Right atrium auricular region (tissue), 2 donors: ENCODE measurements around the gene ALDH1L1. TPM values are rescaled to one million over a fixed set of nuclear protein-coding genes. Genes with fewer than 3 reads are reported as not detected.

Experiments used
- DNase-seq: peaks from one replicate; pipeline ENCODE4 v3.0.0-alpha.2; 2019; ENCODE audit warnings: low spot score
- H3K27ac ChIP-seq, 2 donors: fragments of 200-600 bp; sonication (generic); 1 replicate in 1 of 2; 2 replicates in 1 of 2; pipeline ENCODE4 v1.5.1; 2016 to 2019
- H3K27me3 ChIP-seq, 2 donors: fragments of 200-600 bp; sonication (generic); one replicate each; pipeline versions ENCODE4 v1.5.1 to v1.6.0; 2017 to 2019
- H3K36me3 ChIP-seq: fragments of 200-600 bp; sonication (generic); one replicate; pipeline ENCODE4 v1.5.1; 2016
- H3K4me1 ChIP-seq, 2 donors: fragments of 200-600 bp; sonication (generic); one replicate each; pipeline versions ENCODE4 v1.5.1 to v1.6.0; 2017 to 2019
- H3K4me3 ChIP-seq, 2 donors: fragments of 200-600 bp; sonication (generic); 1 replicate in 1 of 2; 2 replicates in 1 of 2; pipeline ENCODE4 v1.5.1; 2017 to 2019; ENCODE audit warnings: mild to moderate bottlenecking in 1 of 2, moderate library complexity in 1 of 2
- H3K9me3 ChIP-seq, 2 donors: fragments of 200-600 bp; sonication (generic); one replicate each; pipeline ENCODE4 v1.5.1; 2019
- total RNA-seq, 2 donors: library from RNA; depleted of rRNA; stranded (reverse); fragments of >200 nt; gene quantifications; one replicate each; pipeline ENCODE4 v1.1.0, GENCODE V29; 2016
- TF ChIP-seq, protein P1 (sequence below), 2 donors: fragments of 200-600 bp; sonication (generic); IDR thresholded peaks; one replicate each; pipeline ENCODE4 v1.5.1; 2019; ENCODE audit warnings: antibody characterized with exemption in 2 of 2

The ALDH1L1 gene
- total RNA-seq, 2 donors from 2014 or later: 13.7 to 24.0 TPM

DNA sequence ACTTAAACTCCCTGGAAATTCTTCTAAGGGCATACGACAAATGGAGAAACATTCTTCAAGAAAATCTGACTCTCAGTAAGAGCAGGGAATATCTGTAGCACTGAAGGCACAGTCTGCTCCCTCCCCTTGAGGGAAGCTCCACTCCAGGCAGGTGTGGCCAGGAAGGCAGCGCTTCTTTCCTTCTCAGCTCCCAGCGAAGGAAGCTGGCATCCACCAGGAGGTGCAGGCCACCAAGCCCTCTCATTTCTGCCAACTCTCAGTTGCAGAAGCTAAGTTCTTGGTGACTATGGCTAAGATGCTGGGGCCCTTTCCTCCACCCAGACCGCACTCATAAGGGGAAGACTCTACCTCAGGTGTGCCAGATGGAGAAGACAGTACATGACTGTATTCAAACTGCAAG, 58.8 kb downstream of the ALDH1L1 start:
- no peaks in the 10 kb centered on the region for H3K4me1 ChIP-seq
- no peaks in the 10 kb centered on the region for H3K9me3 ChIP-seq
- TF ChIP-seq, protein P1, sequence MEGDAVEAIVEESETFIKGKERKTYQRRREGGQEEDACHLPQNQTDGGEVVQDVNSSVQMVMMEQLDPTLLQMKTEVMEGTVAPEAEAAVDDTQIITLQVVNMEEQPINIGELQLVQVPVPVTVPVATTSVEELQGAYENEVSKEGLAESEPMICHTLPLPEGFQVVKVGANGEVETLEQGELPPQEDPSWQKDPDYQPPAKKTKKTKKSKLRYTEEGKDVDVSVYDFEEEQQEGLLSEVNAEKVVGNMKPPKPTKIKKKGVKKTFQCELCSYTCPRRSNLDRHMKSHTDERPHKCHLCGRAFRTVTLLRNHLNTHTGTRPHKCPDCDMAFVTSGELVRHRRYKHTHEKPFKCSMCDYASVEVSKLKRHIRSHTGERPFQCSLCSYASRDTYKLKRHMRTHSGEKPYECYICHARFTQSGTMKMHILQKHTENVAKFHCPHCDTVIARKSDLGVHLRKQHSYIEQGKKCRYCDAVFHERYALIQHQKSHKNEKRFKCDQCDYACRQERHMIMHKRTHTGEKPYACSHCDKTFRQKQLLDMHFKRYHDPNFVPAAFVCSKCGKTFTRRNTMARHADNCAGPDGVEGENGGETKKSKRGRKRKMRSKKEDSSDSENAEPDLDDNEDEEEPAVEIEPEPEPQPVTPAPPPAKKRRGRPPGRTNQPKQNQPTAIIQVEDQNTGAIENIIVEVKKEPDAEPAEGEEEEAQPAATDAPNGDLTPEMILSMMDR (IDR thresholded peaks at IDR 0.05): no peak
- no peaks in the 10 kb centered on the region for H3K36me3 ChIP-seq
- H3K27ac ChIP-seq: no peak overlapping the region
- H3K27me3 ChIP-seq: no peaks in the 10 kb centered on the region
- H3K4me3 ChIP-seq: no peak overlapping the region
- DNase-seq: no peak

DNA sequence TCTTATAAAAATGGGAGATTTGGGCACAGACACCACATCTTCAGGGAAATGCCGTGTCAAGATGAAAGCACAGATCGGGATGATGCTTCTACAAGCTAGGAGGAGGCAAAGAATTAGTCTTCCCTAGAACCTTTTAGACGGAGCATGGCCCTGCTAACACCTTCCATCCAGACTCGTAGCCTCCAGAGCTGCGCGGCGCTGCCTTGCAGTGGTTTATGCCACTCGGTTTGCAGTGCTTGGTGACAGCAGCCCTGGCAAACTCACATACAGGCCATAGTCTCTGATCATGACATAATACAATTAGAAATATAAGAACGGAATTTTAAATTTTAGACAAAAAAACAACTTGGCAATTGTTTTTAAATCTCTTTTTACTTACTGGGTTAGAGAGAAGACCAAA, 59.3 kb downstream of the ALDH1L1 start:
- no peaks in the 10 kb centered on the region for H3K27me3 ChIP-seq
- TF ChIP-seq, protein P1 (IDR thresholded peaks at IDR 0.05): no peak
- no peak overlapping the region for H3K27ac ChIP-seq
- no peaks in the 10 kb centered on the region for H3K4me1 ChIP-seq
- H3K4me3 ChIP-seq: no peak overlapping the region
- no peaks in the 10 kb centered on the region for H3K9me3 ChIP-seq
- no peak for DNase-seq
- H3K36me3 ChIP-seq: no peaks in the 10 kb centered on the region

DNA sequence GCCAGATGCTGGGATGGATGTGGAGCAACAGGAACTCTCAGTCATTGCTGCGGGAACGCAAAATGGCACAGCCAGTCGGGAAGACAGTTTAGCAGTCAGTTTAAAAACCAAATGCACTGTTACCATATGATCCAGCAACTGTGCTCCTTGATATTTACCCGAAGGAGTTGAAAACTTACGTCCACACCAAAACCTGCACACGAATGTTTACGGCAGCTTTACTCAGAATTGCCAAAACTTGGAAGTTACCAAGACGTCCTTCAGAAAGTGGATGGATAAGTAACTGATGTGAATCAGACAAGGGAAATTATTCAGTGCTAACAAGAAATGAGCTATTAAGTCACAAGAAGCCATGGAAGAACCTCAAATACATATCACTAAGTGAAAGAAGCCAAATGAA, 60.4 kb downstream of the ALDH1L1 start:
- Histone ChIP-seq H3K4me1 (no peaks in the 10 kb centered on the region), H3K27ac (no peak overlapping the region), H3K27me3 (no peaks in the 10 kb centered on the region), H3K4me3 (no peak overlapping the region), H3K36me3 (no peaks in the 10 kb centered on the region), H3K9me3 (no peaks in the 10 kb centered on the region)
- TF ChIP-seq, protein P1 (IDR thresholded peaks at IDR 0.05): no peak
- DNase-seq: no peak

DNA sequence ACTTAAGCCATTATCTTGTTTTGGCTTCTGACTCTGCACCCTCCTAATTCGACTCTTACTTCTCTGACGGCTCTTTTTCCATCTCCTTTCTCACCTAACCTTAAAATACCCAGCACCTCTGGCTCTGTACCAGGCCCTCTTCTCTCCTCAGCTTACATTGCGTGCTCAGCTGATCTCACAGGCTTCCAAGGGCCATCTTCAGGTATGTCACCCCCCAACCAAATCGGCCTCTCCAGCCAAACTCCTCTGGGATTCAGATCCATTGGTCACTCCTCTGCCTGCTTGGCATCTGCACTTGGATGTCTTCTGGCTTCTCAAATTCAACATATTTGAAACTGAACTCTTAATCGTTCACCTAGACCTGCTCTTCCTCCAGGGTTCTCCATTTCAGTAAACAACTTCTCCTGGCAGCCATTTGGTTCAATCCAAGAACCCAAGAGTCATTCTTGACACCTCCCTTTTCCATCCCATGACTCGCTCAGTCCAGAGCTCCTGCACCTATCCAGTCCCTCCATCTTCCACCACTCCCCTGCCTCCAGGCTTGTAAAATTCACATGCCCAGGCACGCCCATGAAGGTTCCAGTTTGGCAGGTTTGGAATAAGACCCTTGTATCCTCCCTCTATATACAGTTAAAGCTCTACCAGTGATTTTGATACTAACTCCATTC, 61.2 kb downstream of the ALDH1L1 start:
- Histone ChIP-seq H3K4me1 (no peaks in the 10 kb centered on the region), H3K4me3 (no peak overlapping the region), H3K27me3 (no peaks in the 10 kb centered on the region), H3K36me3 (no peaks in the 10 kb centered on the region), H3K9me3 (no peaks in the 10 kb centered on the region), H3K27ac (no peak overlapping the region)
- TF ChIP-seq, protein P1 (IDR thresholded peaks at IDR 0.05): no peak
- no peak for DNase-seq

DNA sequence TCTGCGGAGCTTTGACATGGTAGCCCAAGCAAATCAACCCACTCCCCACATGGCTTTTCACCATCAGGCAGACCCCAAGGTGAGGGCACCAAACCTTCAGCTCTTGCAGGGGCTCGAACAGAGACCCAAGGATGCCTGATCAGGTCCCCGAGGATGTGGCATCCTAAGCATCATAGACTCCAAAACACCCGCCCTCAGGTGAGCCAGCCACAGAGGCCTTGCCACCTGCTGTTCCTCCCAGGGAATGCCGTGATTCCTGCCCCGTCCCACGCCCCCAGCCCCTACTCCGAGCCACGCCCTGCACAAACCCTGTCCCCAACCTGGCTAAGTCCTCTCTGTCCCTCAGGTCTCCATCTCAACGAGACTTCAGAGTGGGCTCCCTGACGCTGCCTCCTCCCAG, 61.8 kb downstream of the ALDH1L1 start:
- no peaks in the 10 kb centered on the region for H3K27me3 ChIP-seq
- H3K9me3 ChIP-seq: no peaks in the 10 kb centered on the region
- DNase-seq: no peak
- H3K36me3 ChIP-seq: no peaks in the 10 kb centered on the region
- TF ChIP-seq, protein P1 (IDR thresholded peaks at IDR 0.05): no peak
- H3K4me3 ChIP-seq: no peak overlapping the region
- no peak overlapping the region for H3K27ac ChIP-seq
- H3K4me1 ChIP-seq: no peaks in the 10 kb centered on the region

DNA sequence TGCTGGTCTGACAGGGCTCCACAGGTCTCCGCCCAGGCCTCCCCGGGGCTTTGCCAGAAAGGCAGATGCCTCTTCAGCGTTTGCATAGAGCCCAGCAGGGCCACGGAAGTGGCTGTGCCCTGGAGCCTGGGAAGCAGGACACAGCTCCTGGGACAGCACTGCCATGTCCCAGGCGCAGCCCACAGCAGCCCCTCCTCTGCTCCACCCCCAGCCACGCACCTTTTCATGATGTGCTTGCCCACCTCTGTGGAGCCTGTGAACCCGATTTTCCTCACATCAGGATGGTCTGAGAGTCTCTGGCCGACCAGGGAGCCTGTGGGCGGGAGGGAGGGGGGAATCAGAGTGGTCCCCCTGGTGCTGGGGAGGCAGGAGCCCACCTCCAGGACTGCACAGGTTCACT, 62.6 kb downstream of the ALDH1L1 start:
- Histone ChIP-seq H3K27me3 (no peaks in the 10 kb centered on the region), H3K9me3 (no peaks in the 10 kb centered on the region), H3K4me1 (no peaks in the 10 kb centered on the region), H3K4me3 (no peak overlapping the region), H3K27ac (no peak overlapping the region), H3K36me3 (no peaks in the 10 kb centered on the region)
- TF ChIP-seq, protein P1 (IDR thresholded peaks at IDR 0.05): no peak
- no peak for DNase-seq
